GM18511 (cell line): ENCODE data around the gene KRT6B.
"Not testable (repeated sequence)": the region's sequence is repeated elsewhere in the genome, so short reads cannot be mapped to it uniquely, and the experiment has no call there.

ENCODE experiments used
- ATAC-seq: cut with Tn5 transposase; IDR thresholded peaks from one replicate; pipeline ENCODE4 v1.9.1; 2021; ENCODE audit warnings: mild to moderate bottlenecking, moderate library complexity; ENCODE audit not compliant: unreplicated experiment

KRT6B gene

DNA sequence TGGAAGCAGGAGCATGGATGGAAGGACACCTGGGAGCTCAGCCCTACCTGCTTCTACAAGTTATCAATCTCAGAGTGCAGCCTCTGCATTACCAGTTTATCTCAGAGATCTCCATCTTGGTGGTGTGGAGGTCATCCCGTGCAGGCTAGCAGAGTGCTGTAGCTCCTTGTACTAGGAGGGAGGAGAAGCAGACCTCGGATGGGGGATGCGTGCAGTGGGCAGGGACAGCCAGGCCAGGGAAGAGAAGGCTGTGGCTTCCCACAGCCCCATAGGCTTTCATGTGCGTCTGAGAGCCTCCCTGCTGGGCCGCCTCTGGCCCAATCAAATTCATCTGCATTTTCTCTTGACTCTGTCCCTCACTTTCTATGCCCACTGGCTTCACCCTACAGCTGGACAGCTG, 37.0 kb downstream of the KRT6B start:
- no peak for ATAC-seq

DNA sequence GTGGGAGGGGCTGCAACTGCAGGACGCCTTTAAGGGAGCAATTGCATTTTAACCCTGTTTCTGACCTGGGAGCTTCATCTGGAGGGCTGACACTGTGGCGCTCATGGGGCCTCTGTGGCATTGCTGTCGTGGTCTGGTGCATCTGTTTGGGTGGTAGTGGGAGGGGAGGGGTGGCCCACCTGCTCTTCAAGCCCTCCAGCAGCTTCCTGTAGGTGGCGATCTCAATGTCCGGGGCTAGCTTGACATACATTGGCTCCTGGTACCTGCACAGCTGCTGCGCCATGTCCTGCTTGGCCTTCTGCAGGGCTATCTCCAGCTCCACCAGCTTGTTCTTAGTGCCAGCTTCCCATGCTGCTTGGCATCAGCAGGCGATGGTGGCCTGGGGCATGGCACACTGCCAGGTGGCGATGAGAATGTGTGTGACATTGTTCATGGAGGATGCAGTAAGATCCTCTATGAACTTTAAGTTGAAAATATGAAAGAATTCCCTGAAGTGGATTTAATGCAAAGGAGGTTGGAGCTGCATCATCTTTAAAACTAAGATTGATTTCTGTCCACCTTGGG, 38.1 kb downstream of the KRT6B start:
- ATAC-seq = no peak

DNA sequence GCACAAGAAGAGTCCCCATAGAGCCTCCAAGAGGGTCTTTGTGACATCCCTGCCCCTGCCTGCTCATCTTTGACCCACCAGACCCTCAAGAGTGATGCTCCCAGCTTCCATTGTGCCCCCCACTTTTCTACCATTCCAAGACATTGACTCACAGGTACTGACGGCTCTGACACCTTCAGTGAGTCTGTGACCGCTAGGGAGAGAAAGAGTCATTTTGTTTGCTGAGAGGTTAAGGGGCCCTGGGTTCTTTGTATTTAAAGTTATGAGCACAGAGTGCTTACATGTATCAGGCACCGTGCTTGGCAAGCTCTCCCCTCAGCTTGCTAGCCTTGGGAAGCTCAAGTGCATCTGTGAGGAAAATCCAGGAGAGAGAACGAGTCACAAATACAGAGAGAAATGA, 38.7 kb downstream of the KRT6B start:
- ATAC-seq = no peak

DNA sequence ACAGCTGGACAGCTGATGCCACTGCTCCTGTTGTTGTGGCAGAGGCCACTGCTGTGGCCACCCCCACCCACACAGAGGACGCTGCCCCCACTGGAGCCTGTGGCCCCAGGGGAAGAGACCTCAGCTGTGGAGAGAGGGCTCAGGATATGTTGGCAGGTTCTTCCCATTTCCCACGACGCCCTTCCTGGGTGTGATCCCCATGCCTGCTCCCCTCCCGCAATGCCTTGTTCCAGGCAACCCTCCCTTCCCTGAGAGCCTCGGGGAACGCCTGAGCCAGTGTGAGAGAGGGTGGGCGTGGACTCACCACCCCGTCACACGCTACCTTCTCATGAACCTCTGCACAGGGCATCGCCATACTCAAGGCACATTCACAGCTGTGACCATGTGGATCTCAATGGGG, 40.1 kb downstream of the KRT6B start:
- ATAC-seq = no peak

DNA sequence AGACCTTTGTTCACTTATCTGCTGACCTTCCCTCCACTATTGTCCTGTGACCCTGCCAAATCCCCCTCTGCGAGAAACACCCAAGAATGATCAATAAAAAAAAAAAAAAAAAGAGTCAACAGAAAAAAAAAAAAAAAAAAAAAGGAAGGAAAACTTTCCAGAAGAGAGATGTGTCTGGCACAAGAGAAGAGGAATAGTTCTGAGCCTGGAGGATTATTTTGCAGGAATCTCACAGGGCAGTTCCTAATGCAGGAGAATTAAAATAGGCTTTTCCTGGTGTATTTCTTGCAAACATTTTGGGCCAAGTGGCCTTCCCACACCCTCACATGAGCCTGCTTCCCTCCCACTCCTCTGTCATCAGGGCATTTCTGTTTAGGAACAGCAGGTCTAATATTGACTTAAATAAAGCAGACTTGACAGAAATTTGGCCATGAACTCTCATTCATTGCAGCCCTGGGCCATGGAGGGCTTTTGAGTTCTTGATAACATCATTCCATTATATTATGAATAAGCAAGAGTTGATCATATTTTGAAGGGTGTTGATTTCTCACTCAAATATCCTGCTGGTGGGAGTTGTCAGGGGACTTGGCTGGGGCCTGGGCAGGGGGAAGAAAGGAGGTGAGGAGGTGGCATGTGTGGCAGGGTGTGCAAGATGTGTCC, 41.2 kb downstream of the KRT6B start:
- ATAC-seq = not testable (repeated sequence)

DNA sequence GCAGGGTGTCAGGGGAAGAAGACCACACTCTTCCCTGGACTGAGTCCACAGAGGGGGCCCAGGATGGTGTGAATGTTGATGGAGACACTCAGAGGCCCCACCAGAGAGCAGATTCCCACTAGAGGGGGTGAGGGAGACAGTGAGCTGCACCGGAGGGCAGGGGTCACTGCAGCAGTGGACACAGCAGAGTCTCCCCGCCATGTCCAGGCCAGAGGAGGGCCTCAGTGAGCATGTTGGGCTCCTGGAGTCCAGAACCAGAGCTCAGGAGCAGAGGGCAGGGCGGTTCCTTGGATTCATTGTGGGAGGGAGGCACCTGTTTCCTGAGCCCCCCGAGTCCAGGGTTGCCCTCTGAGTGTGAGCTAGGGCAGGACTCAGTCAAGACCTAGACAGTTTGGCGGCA, 44.0 kb downstream of the KRT6B start:
- ATAC-seq = no peak

DNA sequence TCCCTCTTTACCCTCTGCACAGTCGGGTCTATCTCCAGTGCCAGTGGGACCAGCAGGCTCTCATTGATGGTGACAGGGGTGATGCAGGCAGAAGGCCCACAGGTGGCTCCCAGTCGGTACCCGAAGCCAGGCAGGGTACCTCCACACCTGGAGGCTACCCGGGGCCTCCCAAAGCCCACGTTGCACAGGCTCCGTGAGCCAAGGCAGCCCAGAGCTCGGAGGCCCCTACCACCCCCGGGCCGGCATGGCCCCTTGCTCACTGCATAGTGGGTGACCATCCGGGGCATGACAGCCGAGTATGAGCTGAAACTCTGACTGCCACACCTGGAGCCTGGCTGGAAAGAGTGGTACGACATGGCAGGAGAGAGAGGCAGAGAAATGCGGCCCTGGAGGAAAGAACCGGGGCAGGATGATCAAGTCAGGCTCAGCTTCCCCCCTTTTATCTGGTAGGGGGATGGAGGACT, 46.0 kb downstream of the KRT6B start, which contains the start of gene KRT82:
Gene KRT82, minus strand, starts transcription at position 414 of the 464 bp plus-strand sequence. Its CDS starts 58 bp downstream, at position 356.
- no peak for ATAC-seq

DNA sequence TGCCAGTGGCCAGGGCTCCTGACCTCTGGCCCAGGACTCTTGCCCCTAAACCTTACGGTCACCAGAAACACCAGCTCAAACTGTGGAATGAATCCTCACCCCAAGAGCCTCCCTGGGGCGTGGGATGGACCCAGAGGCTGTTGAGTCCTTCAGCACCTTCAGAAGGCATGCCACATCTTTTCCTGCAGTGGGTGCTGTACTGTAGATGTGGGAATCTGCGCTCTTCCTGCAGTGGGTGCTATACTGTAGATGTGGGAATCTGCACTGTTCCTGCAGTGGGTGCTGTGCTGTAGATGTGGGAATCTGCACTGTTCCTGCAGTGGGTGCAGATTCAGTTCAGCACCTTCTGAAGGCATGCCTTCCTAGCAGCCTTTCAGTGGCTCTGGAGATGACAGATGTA, 47.0 kb downstream of the KRT6B start:
- ATAC-seq = no peak

DNA sequence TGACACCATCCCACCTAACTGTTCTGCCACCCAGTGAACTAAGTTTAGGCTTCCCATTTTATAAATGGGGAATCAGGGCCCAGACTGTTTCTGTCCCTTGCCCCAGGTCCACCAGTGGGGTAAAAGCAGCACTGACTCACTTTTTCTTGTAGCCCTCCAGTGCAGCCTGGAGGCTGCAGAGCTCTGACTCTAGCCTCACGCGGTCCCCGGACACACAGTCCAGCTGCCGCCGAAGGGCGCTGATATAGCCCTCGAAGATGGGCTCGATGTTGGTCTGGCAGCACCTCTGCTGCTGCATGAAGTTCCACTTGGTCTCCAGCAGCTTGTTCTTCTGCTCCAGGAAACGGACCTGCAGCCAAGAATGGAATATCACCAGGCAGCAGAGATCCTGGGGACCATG, 48.4 kb downstream of the KRT6B start:
- no peak for ATAC-seq

DNA sequence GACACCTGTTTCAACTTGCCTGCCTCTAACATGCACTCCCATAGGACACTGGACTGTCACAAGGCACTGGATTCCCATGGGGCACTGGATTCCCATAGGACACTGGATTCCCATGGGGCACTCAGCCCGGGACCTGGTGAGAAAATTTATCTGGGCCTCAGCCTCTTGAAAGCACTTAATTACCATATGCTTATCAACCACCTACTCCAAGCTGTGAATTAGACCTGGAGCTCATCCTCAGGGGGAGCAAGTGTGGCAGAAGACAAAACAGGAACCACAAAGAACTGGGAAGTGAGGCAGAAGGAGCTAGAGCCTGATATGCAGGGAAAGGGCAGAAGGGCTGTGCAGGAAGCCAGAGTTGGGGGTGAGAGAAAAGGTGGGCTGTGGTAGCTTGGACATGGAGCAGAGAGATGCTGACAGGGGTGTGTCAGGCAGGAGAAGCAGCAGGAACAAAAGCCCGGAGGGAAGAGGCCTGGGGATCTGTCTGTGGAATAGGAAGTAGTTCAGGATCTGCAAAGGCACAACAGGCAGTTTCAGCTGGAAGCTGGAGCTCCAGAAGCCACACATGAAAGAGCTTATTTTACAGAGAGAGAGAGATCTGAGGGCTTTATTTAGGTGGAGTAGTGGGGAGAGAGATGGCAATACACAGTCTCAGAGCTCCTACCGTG, 48.9 kb downstream of the KRT6B start:
- no peak for ATAC-seq

DNA sequence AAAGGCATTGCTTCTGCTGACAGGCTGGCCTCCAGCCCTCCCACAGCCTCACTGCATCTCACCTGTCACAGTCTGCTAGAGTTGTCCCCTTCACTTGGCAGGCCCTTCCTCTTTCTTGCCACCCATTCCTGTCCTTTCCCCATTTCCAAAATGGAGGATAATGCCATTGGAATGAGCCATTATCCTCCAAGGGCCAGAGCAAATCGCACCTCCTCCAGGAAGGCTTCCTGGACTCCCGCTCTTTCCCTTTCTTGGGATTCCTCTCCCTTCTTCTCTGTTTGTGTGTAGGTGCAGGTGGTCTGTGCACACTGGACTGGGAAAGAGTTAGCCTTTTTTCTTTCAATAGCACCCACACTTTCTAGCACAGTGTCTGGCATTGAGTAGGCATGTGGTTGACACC, 49.6 kb downstream of the KRT6B start:
- ATAC-seq = no peak

DNA sequence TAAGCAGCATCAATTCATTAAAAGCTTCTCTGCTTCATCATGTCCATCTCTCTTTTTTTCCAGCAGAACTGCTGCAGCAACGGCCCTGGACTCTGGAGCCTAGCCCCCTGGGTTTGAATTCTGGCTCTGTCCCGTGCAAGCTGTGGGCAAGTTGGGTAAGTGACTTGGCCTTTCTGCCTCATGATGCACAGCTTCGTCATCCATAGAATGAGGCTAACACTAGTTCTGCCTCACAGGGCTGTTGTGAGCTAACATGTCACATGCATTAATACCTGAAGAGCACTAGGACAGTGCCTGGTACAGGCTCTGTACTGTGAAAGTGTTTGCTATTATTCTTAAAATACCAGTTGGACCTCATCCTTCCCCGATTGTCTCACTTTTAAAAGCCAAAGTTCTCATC, 50.0 kb downstream of the KRT6B start:
- no peak for ATAC-seq

DNA sequence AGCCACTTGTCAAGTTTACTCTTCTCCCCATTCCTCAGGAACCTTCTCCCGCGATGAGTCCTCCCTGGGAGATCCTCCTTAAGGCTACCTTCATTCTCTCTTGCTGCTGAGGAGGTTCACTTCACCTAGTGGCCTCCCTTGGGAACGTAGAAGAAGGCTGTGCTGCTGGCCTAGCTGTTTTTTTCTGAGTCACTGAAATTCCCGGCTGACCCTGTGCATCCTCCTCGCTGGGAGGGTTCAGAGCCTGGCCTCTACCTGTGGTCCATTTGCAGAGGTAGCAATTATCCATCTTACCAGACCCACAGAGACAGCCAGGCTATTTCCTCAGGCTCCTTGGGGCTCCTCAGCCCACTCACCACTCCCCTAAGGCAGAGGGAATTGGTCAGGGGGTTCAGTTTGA, 50.4 kb downstream of the KRT6B start:
- ATAC-seq = no peak

DNA sequence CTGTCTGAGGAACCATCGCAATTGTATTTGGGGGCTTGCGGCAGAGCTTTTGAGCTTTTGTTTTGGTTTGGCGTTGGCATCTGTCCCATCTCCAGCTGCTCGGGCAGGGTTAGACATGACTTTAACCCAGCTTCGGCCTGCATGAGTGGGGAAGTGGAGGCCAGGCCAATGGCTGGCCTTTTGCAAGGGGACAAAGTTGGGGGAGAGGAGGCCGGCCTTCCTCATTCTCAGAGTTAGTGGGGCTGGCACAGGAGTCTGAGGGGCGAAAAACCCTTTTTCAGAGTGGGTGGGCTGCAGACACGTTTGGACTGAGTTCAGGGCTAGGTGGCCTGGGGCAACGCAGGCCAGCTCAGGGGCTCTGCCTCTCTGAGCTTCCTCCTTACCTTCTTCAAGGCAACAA, 51.0 kb downstream of the KRT6B start:
- no peak for ATAC-seq

DNA sequence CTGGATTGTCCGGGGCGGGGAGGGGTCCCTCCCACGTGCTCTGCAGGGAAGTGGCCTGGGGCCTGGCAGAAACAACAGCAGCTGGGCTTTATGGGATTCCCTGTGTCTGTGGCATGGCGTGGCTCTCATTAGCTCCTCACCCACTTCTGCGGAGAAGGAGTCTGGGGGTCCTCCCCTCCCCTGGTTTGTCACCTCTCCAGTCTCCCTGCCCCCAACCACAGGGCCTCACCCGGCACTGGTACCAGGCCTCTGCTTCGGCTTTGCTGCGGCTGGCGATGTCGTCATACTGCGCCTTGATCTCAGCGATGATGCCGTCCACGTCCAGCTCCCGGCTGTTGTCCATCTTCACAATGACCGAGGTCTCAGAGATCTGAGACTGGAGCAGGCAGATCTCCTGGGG, 52.2 kb downstream of the KRT6B start:
- no peak for ATAC-seq

DNA sequence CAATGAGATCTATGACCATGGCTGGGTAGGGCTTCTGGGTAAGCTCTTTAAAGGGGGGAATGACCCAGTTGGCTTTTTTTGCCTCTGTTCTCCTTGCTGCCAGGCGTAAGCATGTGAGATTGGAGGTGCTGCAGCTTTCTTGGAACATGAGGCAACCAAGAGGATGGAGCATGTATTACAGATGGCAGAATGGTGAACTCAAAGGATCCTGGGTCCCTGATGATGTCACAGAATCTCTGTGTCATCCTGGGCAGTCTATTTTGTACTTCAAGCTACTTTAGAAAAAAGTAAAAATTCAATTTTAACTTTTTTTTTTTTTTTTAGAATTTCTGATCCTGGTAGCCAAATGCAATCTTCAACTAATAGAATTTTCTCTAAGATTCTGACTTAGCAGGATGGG, 53.8 kb downstream of the KRT6B start:
- ATAC-seq = no peak

DNA sequence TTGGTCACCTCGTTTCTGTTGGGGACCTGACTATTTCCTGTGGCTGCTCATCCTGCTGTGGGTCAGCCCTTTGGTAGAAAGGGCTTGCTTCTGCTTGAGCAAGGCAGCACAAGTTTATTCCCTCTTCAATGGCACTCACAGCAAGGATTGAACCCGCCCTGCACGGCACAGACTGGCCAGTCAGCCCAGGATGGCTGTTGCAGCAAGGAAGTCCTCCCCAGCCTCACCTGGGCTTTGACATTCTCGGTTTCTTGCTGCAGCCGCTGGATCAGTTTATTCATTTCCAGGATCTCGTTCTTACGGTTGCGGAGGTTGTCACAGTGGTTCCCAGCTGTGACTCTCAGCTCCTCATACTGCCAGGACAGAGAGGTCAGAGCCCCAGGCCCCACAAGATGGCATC, 55.3 kb downstream of the KRT6B start:
- no peak for ATAC-seq
